ENCODE results near the gene GALNT10.

GALNT10 gene

DNA sequence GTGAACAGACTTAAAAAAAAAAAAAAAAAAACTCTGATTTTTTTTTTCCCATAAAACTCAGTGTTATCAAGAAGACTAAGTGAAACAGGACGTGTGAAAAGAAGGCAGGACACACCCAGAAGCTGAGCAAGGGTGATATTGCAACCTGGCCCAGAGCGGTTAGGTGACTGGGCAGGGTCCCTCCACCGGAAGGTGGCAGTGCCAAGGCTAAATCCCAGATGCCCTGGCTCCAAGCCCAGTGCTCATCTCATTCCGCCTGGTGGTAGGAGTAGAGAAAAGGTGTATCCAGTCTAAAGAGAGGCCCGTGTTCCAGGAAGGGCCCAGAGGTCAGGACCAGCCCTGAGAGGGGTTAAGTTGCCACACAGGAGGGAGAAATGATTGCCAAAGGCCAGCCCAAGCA is 203.8 kb downstream of the GALNT10 start:
- Histone ChIP-seq H3K36me3 (ENCODE audit: control insufficient read depth in 2 of 2, insufficient read depth in 2 of 2, low read length in 2 of 2) (peaks cover 3 to 12% of the 10 kb centered on the region in 2 donors), H3K27ac (ENCODE audit: low read depth in 2 of 2, low read length in 2 of 2) (no peak overlapping the region), H3K4me3 (ENCODE audit: low read length in 2 of 2) (no peak overlapping the region), H3K9ac (ENCODE audit: low read depth in 1 of 2, low read length in 2 of 2) (no peak overlapping the region), H3K4me1 (ENCODE audit: control insufficient read depth in 2 of 2, insufficient read depth in 2 of 2, low read length in 2 of 2) (peaks cover 7 to 9% of the 10 kb centered on the region in 2 donors), H3K27me3 (ENCODE audit: control insufficient read depth in 2 of 2, insufficient read depth in 2 of 2, low read length in 2 of 2) (no peaks in the 10 kb centered on the region), H3K9me3 (ENCODE audit: control insufficient read depth in 2 of 2, low read length in 2 of 2) (no peaks in the 10 kb centered on the region)

- H3K27ac ChIP-seq (ENCODE audit: low read depth in 2 of 2, low read length in 2 of 2): no peak overlapping the region
- H3K9ac ChIP-seq (ENCODE audit: low read depth in 1 of 2, low read length in 2 of 2): no peak overlapping the region
- no peaks in the 10 kb centered on the region for H3K27me3 ChIP-seq (ENCODE audit: control insufficient read depth in 2 of 2, insufficient read depth in 2 of 2, low read length in 2 of 2)
- peaks cover 2 to 12% of the 10 kb centered on the region in 2 donors for H3K36me3 ChIP-seq (ENCODE audit: control insufficient read depth in 2 of 2, insufficient read depth in 2 of 2, low read length in 2 of 2)
- no peaks in the 10 kb centered on the region for H3K9me3 ChIP-seq (ENCODE audit: control insufficient read depth in 2 of 2, low read length in 2 of 2)
- no peak overlapping the region for H3K4me3 ChIP-seq (ENCODE audit: low read length in 2 of 2)
- H3K4me1 ChIP-seq (ENCODE audit: control insufficient read depth in 2 of 2, insufficient read depth in 2 of 2, low read length in 2 of 2): peaks cover 7 to 9% of the 10 kb centered on the region in 2 donors
Measured at GRCh38 chr5:154395407-154396106, 205.0 kb downstream of the GALNT10 start.

GRCh38 chr5:154396128-154396527 is 205.6 kb downstream of the GALNT10 start:
- no peak overlapping the region for H3K9ac ChIP-seq (ENCODE audit: low read depth in 1 of 2, low read length in 2 of 2)
- H3K27me3 ChIP-seq (ENCODE audit: control insufficient read depth in 2 of 2, insufficient read depth in 2 of 2, low read length in 2 of 2): no peaks in the 10 kb centered on the region
- no peak overlapping the region for H3K4me3 ChIP-seq (ENCODE audit: low read length in 2 of 2)
- no peak overlapping the region for H3K27ac ChIP-seq (ENCODE audit: low read depth in 2 of 2, low read length in 2 of 2)
- peaks cover 7 to 9% of the 10 kb centered on the region in 2 donors for H3K4me1 ChIP-seq (ENCODE audit: control insufficient read depth in 2 of 2, insufficient read depth in 2 of 2, low read length in 2 of 2)
- no peaks in the 10 kb centered on the region for H3K9me3 ChIP-seq (ENCODE audit: control insufficient read depth in 2 of 2, low read length in 2 of 2)
- H3K36me3 ChIP-seq (ENCODE audit: control insufficient read depth in 2 of 2, insufficient read depth in 2 of 2, low read length in 2 of 2): peaks cover 0 to 9% of the 10 kb centered on the region in 2 donors

DNA sequence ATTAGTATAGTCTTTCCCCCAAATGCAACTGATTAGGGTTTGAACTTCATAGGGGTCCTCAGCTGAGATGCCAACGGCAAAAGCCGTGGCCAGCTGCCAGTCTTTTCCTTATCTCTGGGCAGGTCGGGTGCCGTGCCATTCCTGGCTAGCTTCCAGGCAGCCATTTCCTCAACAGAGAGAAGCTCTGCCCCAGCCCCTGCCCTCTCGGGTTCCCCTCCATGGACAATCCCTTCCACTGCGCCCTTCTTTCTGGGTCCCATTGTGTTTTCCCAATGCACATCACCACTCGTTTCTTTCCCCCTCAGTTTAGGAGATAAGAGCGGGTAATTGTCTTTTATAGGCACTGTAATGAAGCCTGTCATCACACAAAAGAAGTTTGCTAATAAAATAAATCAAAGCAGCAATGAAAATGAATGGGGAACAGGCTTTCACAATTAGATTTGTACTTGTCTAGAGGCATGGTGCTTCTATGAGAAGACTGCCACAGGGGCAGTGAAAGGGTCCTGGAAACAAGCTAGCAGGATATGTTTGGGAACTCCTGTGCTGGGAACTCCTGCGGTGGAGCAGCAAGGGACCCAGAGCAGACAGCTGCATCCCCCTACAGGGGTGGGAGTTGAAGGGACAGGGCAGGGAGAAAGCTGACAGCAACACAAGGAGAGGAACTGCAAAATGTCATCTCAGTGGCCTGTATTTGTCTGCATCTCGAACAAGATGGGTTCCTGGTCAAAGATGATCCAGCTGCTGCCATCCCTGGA is 207.3 kb downstream of the GALNT10 start:
- Histone ChIP-seq H3K27ac (ENCODE audit: low read depth in 2 of 2, low read length in 2 of 2) (no peak overlapping the region), H3K36me3 (ENCODE audit: control insufficient read depth in 2 of 2, insufficient read depth in 2 of 2, low read length in 2 of 2) (peaks cover 0 to 3% of the 10 kb centered on the region in 2 donors), H3K4me1 (ENCODE audit: control insufficient read depth in 2 of 2, insufficient read depth in 2 of 2, low read length in 2 of 2) (peaks cover 7 to 9% of the 10 kb centered on the region in 2 donors), H3K9me3 (ENCODE audit: control insufficient read depth in 2 of 2, low read length in 2 of 2) (no peaks in the 10 kb centered on the region), H3K4me3 (ENCODE audit: low read length in 2 of 2) (no peak overlapping the region), H3K9ac (ENCODE audit: low read depth in 1 of 2, low read length in 2 of 2) (no peak overlapping the region), H3K27me3 (ENCODE audit: control insufficient read depth in 2 of 2, insufficient read depth in 2 of 2, low read length in 2 of 2) (no peaks in the 10 kb centered on the region)

DNA sequence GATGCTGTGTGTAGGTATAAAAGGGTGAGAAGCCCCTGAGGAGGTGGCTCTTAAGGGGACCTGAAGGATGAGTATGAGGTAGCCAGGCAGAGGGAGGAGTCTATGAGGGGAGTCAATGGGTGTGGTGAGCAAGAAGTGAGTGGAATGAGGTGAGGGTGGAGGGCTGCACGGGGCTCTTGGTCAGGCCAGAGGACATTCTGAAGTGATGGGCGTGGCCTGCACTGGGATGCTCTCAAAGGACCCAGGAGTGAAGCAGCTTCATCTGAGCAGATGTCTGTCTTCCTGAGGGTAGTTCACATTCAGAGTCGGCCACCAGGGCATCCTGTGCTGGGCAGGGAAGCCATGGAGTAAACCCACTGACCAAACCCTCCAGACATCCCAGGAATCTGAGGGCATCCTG is 210.1 kb downstream of the GALNT10 start:
- no peak overlapping the region for H3K4me3 ChIP-seq (ENCODE audit: low read length in 2 of 2)
- no peaks in the 10 kb centered on the region for H3K9me3 ChIP-seq (ENCODE audit: control insufficient read depth in 2 of 2, low read length in 2 of 2)
- no peaks in the 10 kb centered on the region for H3K27me3 ChIP-seq (ENCODE audit: control insufficient read depth in 2 of 2, insufficient read depth in 2 of 2, low read length in 2 of 2)
- no peaks in the 10 kb centered on the region for H3K36me3 ChIP-seq (ENCODE audit: control insufficient read depth in 2 of 2, insufficient read depth in 2 of 2, low read length in 2 of 2)
- H3K4me1 ChIP-seq (ENCODE audit: control insufficient read depth in 2 of 2, insufficient read depth in 2 of 2, low read length in 2 of 2): peaks cover 6 to 16% of the 10 kb centered on the region in 2 donors
- H3K27ac ChIP-seq (ENCODE audit: low read depth in 2 of 2, low read length in 2 of 2): no peak overlapping the region
- no peak overlapping the region for H3K9ac ChIP-seq (ENCODE audit: low read depth in 1 of 2, low read length in 2 of 2)

- no peaks in the 10 kb centered on the region for H3K27me3 ChIP-seq (ENCODE audit: control insufficient read depth in 2 of 2, insufficient read depth in 2 of 2, low read length in 2 of 2)
- no peak overlapping the region for H3K4me3 ChIP-seq (ENCODE audit: low read length in 2 of 2)
- H3K27ac ChIP-seq (ENCODE audit: low read depth in 2 of 2, low read length in 2 of 2): no peak overlapping the region
- no peak overlapping the region for H3K9ac ChIP-seq (ENCODE audit: low read depth in 1 of 2, low read length in 2 of 2)
- H3K4me1 ChIP-seq (ENCODE audit: control insufficient read depth in 2 of 2, insufficient read depth in 2 of 2, low read length in 2 of 2): peaks cover 6 to 20% of the 10 kb centered on the region in 2 donors
- H3K36me3 ChIP-seq (ENCODE audit: control insufficient read depth in 2 of 2, insufficient read depth in 2 of 2, low read length in 2 of 2): no peaks in the 10 kb centered on the region
- no peaks in the 10 kb centered on the region for H3K9me3 ChIP-seq (ENCODE audit: control insufficient read depth in 2 of 2, low read length in 2 of 2)
Measured at GRCh38 chr5:154401355-154401754, 210.8 kb downstream of the GALNT10 start.

GRCh38 chr5:154401931-154402330 is 211.4 kb downstream of the GALNT10 start:
- H3K36me3 ChIP-seq (ENCODE audit: control insufficient read depth in 2 of 2, insufficient read depth in 2 of 2, low read length in 2 of 2): no peaks in the 10 kb centered on the region
- H3K9me3 ChIP-seq (ENCODE audit: control insufficient read depth in 2 of 2, low read length in 2 of 2): no peaks in the 10 kb centered on the region
- H3K27ac ChIP-seq (ENCODE audit: low read depth in 2 of 2, low read length in 2 of 2): no peak overlapping the region
- H3K27me3 ChIP-seq (ENCODE audit: control insufficient read depth in 2 of 2, insufficient read depth in 2 of 2, low read length in 2 of 2): no peaks in the 10 kb centered on the region
- H3K4me1 ChIP-seq (ENCODE audit: control insufficient read depth in 2 of 2, insufficient read depth in 2 of 2, low read length in 2 of 2): peaks cover 6 to 20% of the 10 kb centered on the region in 2 donors
- H3K9ac ChIP-seq (ENCODE audit: low read depth in 1 of 2, low read length in 2 of 2): no peak overlapping the region
- H3K4me3 ChIP-seq (ENCODE audit: low read length in 2 of 2): no peak overlapping the region

DNA sequence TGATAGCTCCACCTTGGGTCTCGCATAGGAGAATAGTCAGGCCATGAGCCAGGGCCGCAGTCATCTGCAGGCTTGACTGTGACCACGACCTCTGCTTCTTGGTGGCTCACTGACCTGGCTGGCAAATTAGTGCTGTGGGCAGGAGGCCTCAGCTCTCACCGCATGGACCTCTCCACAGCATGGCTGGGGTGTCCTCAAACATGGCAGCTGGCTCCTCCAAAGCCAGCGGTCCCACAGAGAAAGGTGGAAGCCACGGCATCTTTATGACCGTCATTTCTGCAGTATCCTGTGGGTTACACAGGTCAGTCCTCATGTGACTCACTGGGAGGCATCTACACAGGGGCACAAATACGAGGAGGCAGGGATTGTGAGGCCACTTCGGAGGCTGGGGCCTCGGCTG is 212.1 kb downstream of the GALNT10 start:
- no peak overlapping the region for H3K4me3 ChIP-seq (ENCODE audit: low read length in 2 of 2)
- H3K36me3 ChIP-seq (ENCODE audit: control insufficient read depth in 2 of 2, insufficient read depth in 2 of 2, low read length in 2 of 2): no peaks in the 10 kb centered on the region
- no peaks in the 10 kb centered on the region for H3K27me3 ChIP-seq (ENCODE audit: control insufficient read depth in 2 of 2, insufficient read depth in 2 of 2, low read length in 2 of 2)
- H3K9ac ChIP-seq (ENCODE audit: low read depth in 1 of 2, low read length in 2 of 2): no peak overlapping the region
- no peaks in the 10 kb centered on the region for H3K9me3 ChIP-seq (ENCODE audit: control insufficient read depth in 2 of 2, low read length in 2 of 2)
- H3K27ac ChIP-seq (ENCODE audit: low read depth in 2 of 2, low read length in 2 of 2): no peak overlapping the region
- peaks cover 3 to 16% of the 10 kb centered on the region in 2 donors for H3K4me1 ChIP-seq (ENCODE audit: control insufficient read depth in 2 of 2, insufficient read depth in 2 of 2, low read length in 2 of 2)

- Histone ChIP-seq H3K9me3 (ENCODE audit: control insufficient read depth in 2 of 2, low read length in 2 of 2) (no peaks in the 10 kb centered on the region), H3K4me3 (ENCODE audit: low read length in 2 of 2) (no peak overlapping the region), H3K27ac (ENCODE audit: low read depth in 2 of 2, low read length in 2 of 2) (no peak overlapping the region), H3K27me3 (ENCODE audit: control insufficient read depth in 2 of 2, insufficient read depth in 2 of 2, low read length in 2 of 2) (no peaks in the 10 kb centered on the region), H3K9ac (ENCODE audit: low read depth in 1 of 2, low read length in 2 of 2) (no peak overlapping the region), H3K36me3 (ENCODE audit: control insufficient read depth in 2 of 2, insufficient read depth in 2 of 2, low read length in 2 of 2) (no peaks in the 10 kb centered on the region), H3K4me1 (ENCODE audit: control insufficient read depth in 2 of 2, insufficient read depth in 2 of 2, low read length in 2 of 2) (peaks cover 3 to 15% of the 10 kb centered on the region in 2 donors)
Measured at GRCh38 chr5:154403234-154403633, 212.7 kb downstream of the GALNT10 start.

- no peaks in the 10 kb centered on the region for H3K36me3 ChIP-seq (ENCODE audit: control insufficient read depth in 2 of 2, insufficient read depth in 2 of 2, low read length in 2 of 2)
- H3K9ac ChIP-seq (ENCODE audit: low read depth in 1 of 2, low read length in 2 of 2): no peak overlapping the region
- H3K4me3 ChIP-seq (ENCODE audit: low read length in 2 of 2): no peak overlapping the region
- no peaks in the 10 kb centered on the region for H3K9me3 ChIP-seq (ENCODE audit: control insufficient read depth in 2 of 2, low read length in 2 of 2)
- peaks cover 3 to 15% of the 10 kb centered on the region in 2 donors for H3K4me1 ChIP-seq (ENCODE audit: control insufficient read depth in 2 of 2, insufficient read depth in 2 of 2, low read length in 2 of 2)
- no peak overlapping the region for H3K27ac ChIP-seq (ENCODE audit: low read depth in 2 of 2, low read length in 2 of 2)
- H3K27me3 ChIP-seq (ENCODE audit: control insufficient read depth in 2 of 2, insufficient read depth in 2 of 2, low read length in 2 of 2): no peaks in the 10 kb centered on the region
Measured at GRCh38 chr5:154403776-154404387, 213.3 kb downstream of the GALNT10 start.
